CD4-positive, alpha-beta T cell treated with Interleukin-4 for 1 hour (primary cell): ENCODE data around the gene PPL.

Experiments used
- DNase-seq, 2 donors: peaks; one replicate each; pipeline ENCODE4 v3.0.0-alpha.2; 2020 to 2022

PPL gene

GRCh38 chr16:4859190-4859899 is 77.6 kb downstream of the PPL start:
- DNase-seq, result no peak

GRCh38 chr16:4855804-4856203 is 81.1 kb downstream of the PPL start:
- no peak for DNase-seq

- DNase-seq, result no peak
These were observed 81.6 kb downstream of the PPL start for GRCh38 chr16:4855371-4855770.

GRCh38 chr16:4852221-4852872 is 84.6 kb downstream of the PPL start:
- DNase-seq, result no peak

- DNase-seq, result no peak
These were observed 86.7 kb downstream of the PPL start for GRCh38 chr16:4850211-4850610.

GRCh38 chr16:4847774-4848587 is 89.0 kb downstream of the PPL start:
- peak; percentile 36 to 48 for DNase-seq

- DNase-seq, result peak; percentile 98 to 99
These were observed 89.8 kb downstream of the PPL start, which contains the start of the genes GLYR1 and UBN1 for GRCh38 chr16:4846901-4847773. TSS of gene GLYR1 (minus strand) at chr16:4847288. CDS start at chr16:4847265, 23 bp downstream. TSS of gene UBN1 (plus strand) at chr16:4847481. CDS start at chr16:4852918, 5,437 bp downstream.

GRCh38 chr16:4846503-4846900 is 90.4 kb downstream of the PPL start:
- DNase-seq, result peak; percentile 21 to 41

- no peak for DNase-seq
These were observed 96.0 kb downstream of the PPL start for GRCh38 chr16:4840984-4841383.

- no peak for DNase-seq
These were observed 97.0 kb downstream of the PPL start for GRCh38 chr16:4839942-4840341.

GRCh38 chr16:4837733-4838501 is 99.0 kb downstream of the PPL start:
- DNase-seq, result no peak

GRCh38 chr16:4836727-4837126 is 100.2 kb downstream of the PPL start:
- DNase-seq, result no peak

- no peak for DNase-seq
These were observed 103.4 kb downstream of the PPL start for GRCh38 chr16:4833584-4833983.

GRCh38 chr16:4832698-4833343 is 104.1 kb downstream of the PPL start:
- no peak for DNase-seq
